CD14-positive monocyte (primary cell): Measurements from ENCODE around the gene LUZP2. TPM values are rescaled to one million over a fixed set of nuclear protein-coding genes. Genes with fewer than 3 reads are reported as not detected.

Experiments used
- DNase-seq, 3 donors: peaks; one replicate each; pipeline ENCODE4 v3.0.0-alpha.2; 2011 to 2022
- H2AFZ ChIP-seq: 2 replicates; pipeline ENCODE4 v1.6.0; 2012; ENCODE audit warnings: mild to moderate bottlenecking, low read depth, low read length, inconsistent platforms; ENCODE audit not compliant: insufficient read depth, poor library complexity, severe bottlenecking
- H3K27ac ChIP-seq, 2 donors: 1 replicate in 1 of 2; 2 replicates in 1 of 2; pipeline ENCODE4 v1.5.1; 2012 to 2013; ENCODE audit warnings: low read length in 2 of 2, control low read depth in 1 of 2, inconsistent platforms in 1 of 2, low read depth in 1 of 2, mild to moderate bottlenecking in 1 of 2
- H3K27me3 ChIP-seq, 2 donors: one replicate each; pipeline versions ENCODE4 v1.6.0 to v1.6.1; 2011 to 2013; ENCODE audit warnings: low read length in 2 of 2; ENCODE audit not compliant: control insufficient read depth in 2 of 2, insufficient read depth in 2 of 2
- H3K36me3 ChIP-seq, 2 donors: replicated peaks in 1 of 2; 1 replicate in 1 of 2; 2 replicates in 1 of 2; pipeline versions ENCODE4 v1.5.1 to v1.6.1; 2012 to 2013; ENCODE audit warnings: low read length in 2 of 2, control low read depth in 1 of 2, inconsistent platforms in 1 of 2, mild to moderate bottlenecking in 1 of 2; ENCODE audit not compliant: insufficient read depth in 2 of 2, control insufficient read depth in 1 of 2
- H3K4me1 ChIP-seq, 2 donors: 1 replicate in 1 of 2; 2 replicates in 1 of 2; pipeline versions ENCODE4 v1.5.1 to v1.6.1; 2012 to 2013; ENCODE audit warnings: low read length in 2 of 2, control low read depth in 1 of 2, inconsistent platforms in 1 of 2, mild to moderate bottlenecking in 1 of 2, moderate library complexity in 1 of 2; ENCODE audit not compliant: insufficient read depth in 2 of 2, control insufficient read depth in 1 of 2
- H3K4me2 ChIP-seq: replicated peaks from 2 replicates; pipeline ENCODE3; 2012; ENCODE audit warnings: low read length, moderate library complexity, mild to moderate bottlenecking; ENCODE audit not compliant: poor library complexity, severe bottlenecking; ENCODE audit errors: extremely low read depth
- H3K4me3 ChIP-seq, 3 experiments: fragments of 200-600 bp in 1 of 3; sonication (generic) in 1 of 3; replicated peaks in 1 of 3; 1 replicate in 2 of 3; 2 replicates in 1 of 3; pipeline ENCODE4 v1.5.1; 2011 to 2013; ENCODE audit warnings: low read length in 3 of 3, mild to moderate bottlenecking in 3 of 3, control low read depth in 2 of 3, low read depth in 2 of 3, inconsistent platforms in 1 of 3, moderate library complexity in 1 of 3
- H3K79me2 ChIP-seq: 2 replicates; pipeline ENCODE4 v1.6.0; 2012; ENCODE audit warnings: mild to moderate bottlenecking, control low read depth, inconsistent platforms, low read length, moderate library complexity; ENCODE audit not compliant: insufficient read depth
- H3K9ac ChIP-seq: 2 replicates; pipeline ENCODE4 v1.6.0; 2017; ENCODE audit warnings: low read length, mild to moderate bottlenecking; ENCODE audit not compliant: insufficient read depth, poor library complexity, severe bottlenecking
- H3K9me3 ChIP-seq, 2 donors: replicated peaks in 1 of 2; 1 replicate in 1 of 2; 2 replicates in 1 of 2; pipeline versions ENCODE4 v1.5.1 to v1.6.1; 2012 to 2013; ENCODE audit warnings: low read length in 2 of 2, control low read depth in 1 of 2; ENCODE audit not compliant: control insufficient read depth in 1 of 2, insufficient read depth in 1 of 2
- H4K20me1 ChIP-seq: 2 replicates; pipeline ENCODE4 v1.6.0; 2012; ENCODE audit warnings: mild to moderate bottlenecking, low read length, control low read depth, moderate library complexity; ENCODE audit not compliant: insufficient read depth
- H3K27ac Mint-ChIP-seq, 7 donors: one replicate each; pipeline ENCODE4 v1.8.0; 2020; ENCODE audit warnings: mild to moderate bottlenecking in 7 of 7, mixed read lengths in 7 of 7, moderate library complexity in 6 of 7, inconsistent platforms in 2 of 7
- H3K27me3 Mint-ChIP-seq, 3 donors: one replicate each; pipeline ENCODE4 v1.8.0; 2021 to 2022; ENCODE audit warnings: low read depth in 3 of 3, mild to moderate bottlenecking in 3 of 3, mixed read lengths in 3 of 3, moderate library complexity in 3 of 3, inconsistent platforms in 1 of 3
- H3K36me3 Mint-ChIP-seq, 2 donors: one replicate each; pipeline ENCODE4 v1.8.0; 2020; ENCODE audit warnings: mixed read lengths in 2 of 2, inconsistent platforms in 1 of 2, mild to moderate bottlenecking in 1 of 2
- H3K4me1 Mint-ChIP-seq: one replicate; pipeline ENCODE4 v1.8.0; 2020; ENCODE audit warnings: mild to moderate bottlenecking, mixed read lengths
- H3K4me3 Mint-ChIP-seq, 2 donors: one replicate each; pipeline ENCODE4 v1.8.0; 2020; ENCODE audit warnings: mild to moderate bottlenecking in 2 of 2, mixed read lengths in 2 of 2, moderate library complexity in 1 of 2
- H3K9me3 Mint-ChIP-seq, 7 donors: one replicate each; pipeline ENCODE4 v1.8.0; 2020 to 2022; ENCODE audit warnings: mixed read lengths in 7 of 7, mild to moderate bottlenecking in 6 of 7, moderate library complexity in 6 of 7, inconsistent platforms in 2 of 7
- CTCF ChIP-seq: fragments of 200-600 bp; IDR thresholded peaks from one replicate; pipeline ENCODE4 v1.8.0; 2022; ENCODE audit warnings: antibody characterized with exemption, mild to moderate bottlenecking
- WGBS: methylation state at CpG from one replicate; pipeline ENCODE4 v1.1.5; 2013; ENCODE audit warnings: missing lambda C conversion rate; ENCODE audit not compliant: insufficient coverage; 5-methylcytosine and 5-hydroxymethylcytosine counted together
- intact Hi-C, 2 donors: fragments of 100-400 bp; cut with micrococcal nuclease; formaldehyde crosslinking; loops; one replicate each; pipeline versions ENCODE4 v1.15.0 to v1.15.1; 2023
- polyA plus RNA-seq, 3 donors: library from polyadenylated mRNA; depleted of rRNA in 1 of 3; unstranded in 2 of 3; stranded (reverse) in 1 of 3; fragments of 300-500 nt in 2 of 3; fragments of >200 nt in 1 of 3; fragmentation: Illumina TruSeq in 2 of 3; gene quantifications; 1 replicate in 2 of 3; 2 replicates in 1 of 3; pipeline ENCODE4 v1.2.3, GENCODE V29; 2012 to 2021

LUZP2 gene
- polyA plus RNA-seq, 3 donors, result not detected

GRCh38 chr11:24572376-24572775, 75.5 kb downstream of the LUZP2 start:
- Histone ChIP-seq H3K27ac (no peak overlapping the region), H3K4me1 (no peaks in the 10 kb centered on the region), H3K9me3 (no peaks in the 10 kb centered on the region), H4K20me1 (no peaks in the 10 kb centered on the region), H3K27me3 (no peaks in the 10 kb centered on the region), H3K4me3 (no peak overlapping the region), H3K79me2 (no peaks in the 10 kb centered on the region), H3K36me3 (no peaks in the 10 kb centered on the region), H3K4me2 (no peak overlapping the region), H3K9ac (no peak overlapping the region), H2AFZ (no peak overlapping the region)
- WGBS, result no CpG with 5 or more reads among the region's 1 CpG
- H3K9me3 Mint-ChIP-seq, result no peaks in the 10 kb centered on the region
- no peaks in the 10 kb centered on the region for H3K27me3 Mint-ChIP-seq
- intact Hi-C loops, result no loop called here
- H3K4me1 Mint-ChIP-seq, result no peaks in the 10 kb centered on the region
- no peak for DNase-seq
- H3K4me3 Mint-ChIP-seq, result no peak overlapping the region
- TF ChIP-seq CTCF, result no peak
- H3K36me3 Mint-ChIP-seq, result no peaks in the 10 kb centered on the region
- H3K27ac Mint-ChIP-seq, result no peak overlapping the region

GRCh38 chr11:24574461-24574860, 77.6 kb downstream of the LUZP2 start:
- no peak for DNase-seq
- no peaks in the 10 kb centered on the region for H3K9me3 Mint-ChIP-seq
- H3K27me3 ChIP-seq, result no peaks in the 10 kb centered on the region
- no peaks in the 10 kb centered on the region for H3K9me3 ChIP-seq
- no peak overlapping the region for H3K4me2 ChIP-seq
- no peaks in the 10 kb centered on the region for H3K27me3 Mint-ChIP-seq
- H3K4me1 ChIP-seq, result no peaks in the 10 kb centered on the region
- WGBS, result no CpG with 5 or more reads among the region's 1 CpG
- H3K4me3 ChIP-seq, result no peak overlapping the region
- no peaks in the 10 kb centered on the region for H3K79me2 ChIP-seq
- H2AFZ ChIP-seq, result no peak overlapping the region
- no peak overlapping the region for H3K27ac Mint-ChIP-seq
- no peaks in the 10 kb centered on the region for H3K36me3 Mint-ChIP-seq
- H3K27ac ChIP-seq, result no peak overlapping the region
- no peak for TF ChIP-seq CTCF
- intact Hi-C loops, result no loop called here
- no peaks in the 10 kb centered on the region for H4K20me1 ChIP-seq
- no peaks in the 10 kb centered on the region for H3K4me1 Mint-ChIP-seq
- H3K4me3 Mint-ChIP-seq, result no peak overlapping the region
- H3K36me3 ChIP-seq, result no peaks in the 10 kb centered on the region
- no peak overlapping the region for H3K9ac ChIP-seq
